ENCODE measurements around the gene NKX2-1. TPM values are rescaled to one million over a fixed set of nuclear protein-coding genes. Genes with fewer than 3 reads are reported as not detected.

The NKX2-1 gene
- total RNA-seq, 1 experiment from 2014 or later: not detected

DNA sequence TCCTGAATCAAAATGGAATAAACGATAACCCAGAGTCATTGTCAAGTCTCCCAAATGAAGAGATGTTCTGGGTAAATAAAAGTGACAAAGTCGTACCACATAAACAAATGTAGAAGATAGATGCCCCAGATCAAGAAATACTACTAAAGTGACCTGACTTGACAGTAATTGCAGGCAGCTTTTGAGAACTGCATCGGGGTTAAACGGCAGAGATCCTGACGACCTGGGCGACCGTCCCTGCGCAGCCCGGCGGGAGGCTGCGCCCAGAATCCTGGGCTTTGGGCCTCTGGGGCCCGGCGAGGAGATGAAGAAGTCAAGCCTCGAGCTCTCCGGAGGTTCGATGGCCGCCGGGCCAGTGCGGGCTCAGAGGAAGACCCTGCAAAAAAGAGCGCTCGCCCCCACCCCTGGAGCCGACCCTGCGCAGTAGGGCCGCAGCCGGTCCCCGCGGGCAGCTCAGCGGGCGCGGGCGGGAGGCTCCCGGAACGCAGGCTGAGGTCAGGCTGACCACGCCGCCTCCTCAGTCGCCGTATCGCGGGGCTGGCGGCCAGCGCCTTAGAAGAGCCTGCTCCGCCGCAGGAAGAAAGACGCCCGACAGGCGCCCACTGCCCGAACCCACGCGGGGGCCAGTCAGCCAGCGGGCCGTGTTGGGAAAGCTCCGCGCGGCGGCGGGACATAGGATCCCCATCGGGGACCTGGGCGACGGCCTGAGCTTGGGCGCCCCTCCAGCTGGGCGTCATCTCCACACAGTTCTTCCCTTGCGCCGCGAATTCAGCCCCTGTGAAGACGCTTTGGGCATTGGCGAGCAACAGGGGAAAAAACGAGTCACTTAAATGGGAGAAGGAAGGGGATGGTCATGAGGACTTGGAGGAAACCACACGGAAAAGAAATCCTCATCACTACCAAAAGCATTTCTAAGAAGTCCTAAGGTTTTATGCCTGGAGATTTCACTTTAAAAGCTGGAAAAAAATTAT lies 16.0 kb downstream of the NKX2-1 start:
- no peak overlapping the region for H3K18ac ChIP-seq (ENCODE audit: insufficient read length, low read depth, low read length)
- H3K79me1 ChIP-seq (ENCODE audit: insufficient read depth, low read depth, low read length, poor library complexity, severe bottlenecking): no peaks in the 10 kb centered on the region
- no peak overlapping the region for H2BK12ac ChIP-seq (ENCODE audit: insufficient read length, low read depth, low read length)
- H3T11ph ChIP-seq (ENCODE audit: low read length): no peak overlapping the region
- Mint-ChIP-seq H3K4me1 (peaks cover 19 to 41% of the 10 kb centered on the region in 2 experiments), H3K9me3 (peaks cover 3 to 10% of the 10 kb centered on the region in 2 experiments; a peak in 3 of 5 replicates), H3K36me3 (ENCODE audit: insufficient read depth in 1 of 3, low read depth in 3 of 3) (no peaks in the 10 kb centered on the region; a peak in 1 of 7 replicates), H3K27me3 (ENCODE audit: low read depth) (peaks cover 99% of the 10 kb centered on the region), H3K4me3 (peak overlapping the region in 1 of 2 experiments; percentile 69; a peak in 3 of 5 replicates), H3K27ac (no peak overlapping the region)
- H4K5ac ChIP-seq (ENCODE audit: insufficient read length, low read depth, low read length): no peak overlapping the region
- H3K4me2 ChIP-seq (ENCODE audit: insufficient read depth, insufficient read length, low read length): peak overlapping the region; percentile 8
- peak; percentile 51 for DNase-seq
- no peak overlapping the region for H2BK15ac ChIP-seq (ENCODE audit: low read depth, low read length)
- H2BK120ac ChIP-seq (ENCODE audit: low read depth, low read length, poor library complexity, severe bottlenecking): no peak overlapping the region
- no peak overlapping the region for H3K23ac ChIP-seq (ENCODE audit: insufficient read length, low read depth, low read length)
- H3K27ac ChIP-seq (ENCODE audit: insufficient read length, low read depth, low read length): no peak overlapping the region
- H4K91ac ChIP-seq (ENCODE audit: insufficient read length, low read depth, low read length): no peak overlapping the region
- no peaks in the 10 kb centered on the region for H4K20me1 ChIP-seq (ENCODE audit: control insufficient read depth, insufficient read depth, insufficient read length)
- no peak overlapping the region for H2AK5ac ChIP-seq (ENCODE audit: insufficient read length, low read length)
- no CpG with 5 or more reads among the region's 68 CpGs for WGBS (ENCODE audit: extremely low coverage, insufficient read length, low lambda C conversion rate)
- H2BK5ac ChIP-seq (ENCODE audit: insufficient read length, low read length): no peak overlapping the region
- H3K23me2 ChIP-seq (ENCODE audit: insufficient read length, low read depth, low read length, poor library complexity, severe bottlenecking): no peaks in the 10 kb centered on the region
- H3K4me1 ChIP-seq (ENCODE audit: insufficient read depth, low read length): no peaks in the 10 kb centered on the region
- no peak overlapping the region for H2AFZ ChIP-seq (ENCODE audit: low read length)
- no peak overlapping the region for H2BK20ac ChIP-seq (ENCODE audit: low read depth, low read length, poor library complexity, severe bottlenecking)
- no peak overlapping the region for H4K8ac ChIP-seq (replicated peaks; ENCODE audit: insufficient read length, low read depth, low read length)
- peaks cover 77% of the 10 kb centered on the region for H3K27me3 ChIP-seq (ENCODE audit: insufficient read depth, low read length)
- no peak overlapping the region for H3K9ac ChIP-seq (ENCODE audit: extremely low read depth, insufficient read length, low read length)
- no peak overlapping the region for H3K4ac ChIP-seq (ENCODE audit: low read depth, low read length)
- TF ChIP-seq, protein P1, sequence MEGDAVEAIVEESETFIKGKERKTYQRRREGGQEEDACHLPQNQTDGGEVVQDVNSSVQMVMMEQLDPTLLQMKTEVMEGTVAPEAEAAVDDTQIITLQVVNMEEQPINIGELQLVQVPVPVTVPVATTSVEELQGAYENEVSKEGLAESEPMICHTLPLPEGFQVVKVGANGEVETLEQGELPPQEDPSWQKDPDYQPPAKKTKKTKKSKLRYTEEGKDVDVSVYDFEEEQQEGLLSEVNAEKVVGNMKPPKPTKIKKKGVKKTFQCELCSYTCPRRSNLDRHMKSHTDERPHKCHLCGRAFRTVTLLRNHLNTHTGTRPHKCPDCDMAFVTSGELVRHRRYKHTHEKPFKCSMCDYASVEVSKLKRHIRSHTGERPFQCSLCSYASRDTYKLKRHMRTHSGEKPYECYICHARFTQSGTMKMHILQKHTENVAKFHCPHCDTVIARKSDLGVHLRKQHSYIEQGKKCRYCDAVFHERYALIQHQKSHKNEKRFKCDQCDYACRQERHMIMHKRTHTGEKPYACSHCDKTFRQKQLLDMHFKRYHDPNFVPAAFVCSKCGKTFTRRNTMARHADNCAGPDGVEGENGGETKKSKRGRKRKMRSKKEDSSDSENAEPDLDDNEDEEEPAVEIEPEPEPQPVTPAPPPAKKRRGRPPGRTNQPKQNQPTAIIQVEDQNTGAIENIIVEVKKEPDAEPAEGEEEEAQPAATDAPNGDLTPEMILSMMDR (conservative IDR thresholded peaks at IDR 0.05): no peak
- no peaks in the 10 kb centered on the region for H3K9me3 ChIP-seq (ENCODE audit: control insufficient read depth, low read depth, low read length)
- no peak overlapping the region for H3K14ac ChIP-seq (ENCODE audit: insufficient read depth, low read length)
- no peaks in the 10 kb centered on the region for H3K79me2 ChIP-seq (ENCODE audit: insufficient read depth, low read length)
- no peak overlapping the region for H3K56ac ChIP-seq (ENCODE audit: insufficient read length, low read depth, low read length)
